HG03457 (cell line): ENCODE results near the gene USP26.
"Not testable (repeated sequence)": the region's sequence is repeated elsewhere in the genome, so short reads cannot be mapped to it uniquely, and the experiment has no call there.

Source experiments
- ATAC-seq: cut with Tn5 transposase; IDR thresholded peaks from one replicate; pipeline ENCODE4 v1.9.1; 2021; ENCODE audit warnings: moderate number of reproducible peaks; ENCODE audit not compliant: unreplicated experiment

USP26 gene

GRCh38 chrX:133097031-133097430 lies at the start of gene USP26:
TSS of gene USP26 (minus strand) at chrX:133097109. CDS start at chrX:133028220, 68,889 bp downstream.
- no peak for ATAC-seq

GRCh38 chrX:133134282-133134681 lies 37.4 kb upstream of the USP26 start:
- no peak for ATAC-seq

DNA sequence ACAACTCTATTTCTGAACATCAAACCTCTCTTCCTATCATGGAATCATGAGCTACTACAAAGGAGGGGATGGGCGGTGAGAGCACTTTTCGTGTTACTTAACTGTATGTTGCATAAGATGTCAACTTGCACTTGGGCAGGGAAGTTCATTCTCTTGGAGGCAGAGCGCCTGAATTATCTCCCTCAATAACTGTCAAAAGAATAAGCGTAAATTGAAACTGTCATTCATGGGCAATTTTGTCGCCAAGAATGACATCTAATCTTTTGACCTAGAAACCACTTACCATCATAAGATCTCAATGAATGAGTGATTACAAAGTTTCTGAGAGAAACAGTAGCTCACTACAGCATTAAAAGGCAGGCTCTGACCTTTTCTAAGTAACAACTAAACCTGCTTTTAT lies 23.5 kb upstream of the USP26 start:
- ATAC-seq = no peak

- ATAC-seq = no peak
These were observed 2.7 kb downstream of the USP26 start for GRCh38 chrX:133094098-133094731.

DNA sequence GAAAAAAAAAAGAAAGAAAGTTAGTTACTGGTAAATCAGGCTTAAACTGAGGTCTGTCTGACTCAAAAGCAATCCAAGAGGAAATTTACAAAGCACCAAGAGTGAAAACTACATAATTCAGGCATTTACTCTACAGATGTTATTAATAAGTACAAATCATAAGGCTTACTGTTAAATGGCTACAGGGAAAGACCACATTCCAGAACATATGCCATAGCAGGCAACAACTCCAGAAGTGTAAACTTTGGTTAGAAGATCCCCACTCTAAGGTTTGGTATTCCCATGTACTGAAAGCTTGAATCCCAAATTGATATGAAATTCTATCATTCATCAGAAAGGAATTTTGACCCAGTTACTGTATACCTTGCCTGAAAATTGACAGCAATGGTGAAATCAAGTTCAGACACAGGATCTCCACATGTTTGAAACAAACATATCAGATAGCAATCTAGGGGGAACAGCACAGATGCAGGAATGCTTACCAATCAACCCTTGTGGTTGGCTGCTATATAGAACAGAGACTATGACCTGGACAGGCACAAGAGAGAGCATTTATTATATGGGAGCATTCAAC lies 6.6 kb downstream of the USP26 start:
- ATAC-seq = no peak

DNA sequence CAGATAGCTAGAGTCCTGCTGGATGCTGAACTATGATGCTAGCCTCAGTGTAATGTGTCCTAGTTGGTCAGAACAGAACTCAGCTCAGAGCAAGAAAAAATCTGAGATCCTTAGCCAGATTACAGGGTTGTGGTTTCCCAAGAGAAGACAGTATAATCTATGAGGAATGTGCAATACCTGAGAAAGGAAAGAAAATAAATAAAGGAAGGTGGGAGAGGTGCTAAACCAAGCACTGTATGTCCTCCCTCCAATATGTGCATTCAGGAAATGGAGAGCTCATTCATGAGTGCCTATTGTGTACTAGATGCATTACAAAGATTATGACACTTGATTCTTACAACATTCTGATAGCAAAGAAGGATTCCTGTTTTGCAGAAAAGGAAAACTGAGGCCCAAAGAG lies 7.5 kb downstream of the USP26 start:
- no peak for ATAC-seq

- no peak for ATAC-seq
These were observed 11.1 kb downstream of the USP26 start for GRCh38 chrX:133085785-133086184.

DNA sequence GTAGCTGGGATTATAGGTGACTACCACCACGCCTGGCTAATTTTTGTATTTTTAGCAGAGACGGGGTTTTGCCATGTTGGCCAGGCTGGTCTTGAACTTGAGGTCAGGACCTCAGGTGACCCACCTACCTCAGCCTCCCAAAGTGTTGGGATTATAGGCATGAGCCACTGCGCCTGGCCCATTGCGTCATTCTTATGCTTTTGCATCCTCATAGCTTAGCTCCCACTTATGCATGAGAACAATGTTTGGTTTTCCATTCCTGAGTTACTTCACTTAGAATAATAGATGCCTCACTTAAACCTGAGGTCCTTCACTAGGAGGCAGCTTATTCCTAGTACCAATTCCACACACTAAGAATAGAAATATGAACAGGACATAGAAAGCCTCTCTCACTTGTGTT lies 11.9 kb downstream of the USP26 start:
- ATAC-seq = not testable (repeated sequence)

DNA sequence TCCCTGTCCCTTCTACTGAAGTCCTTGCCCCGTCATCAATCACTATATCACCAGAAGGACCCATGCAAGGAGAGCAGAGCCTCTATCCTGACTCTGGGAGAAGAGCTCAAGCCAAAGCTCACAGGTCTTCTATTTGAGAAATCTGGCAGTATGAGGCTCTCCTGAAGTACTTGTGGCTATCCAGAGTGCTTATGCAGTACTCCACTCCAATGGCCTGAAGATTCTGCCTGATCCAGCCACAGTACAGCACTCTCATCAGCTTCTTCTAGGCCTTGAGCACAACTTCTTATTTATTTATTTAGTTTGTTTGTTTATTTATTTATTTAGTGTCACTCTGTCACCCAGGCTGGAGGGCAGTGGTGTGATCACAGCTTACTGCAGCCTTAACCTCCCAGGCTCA lies 13.0 kb downstream of the USP26 start:
- ATAC-seq = no peak

GRCh38 chrX:133081990-133082389 lies 14.9 kb downstream of the USP26 start:
- ATAC-seq = no peak

DNA sequence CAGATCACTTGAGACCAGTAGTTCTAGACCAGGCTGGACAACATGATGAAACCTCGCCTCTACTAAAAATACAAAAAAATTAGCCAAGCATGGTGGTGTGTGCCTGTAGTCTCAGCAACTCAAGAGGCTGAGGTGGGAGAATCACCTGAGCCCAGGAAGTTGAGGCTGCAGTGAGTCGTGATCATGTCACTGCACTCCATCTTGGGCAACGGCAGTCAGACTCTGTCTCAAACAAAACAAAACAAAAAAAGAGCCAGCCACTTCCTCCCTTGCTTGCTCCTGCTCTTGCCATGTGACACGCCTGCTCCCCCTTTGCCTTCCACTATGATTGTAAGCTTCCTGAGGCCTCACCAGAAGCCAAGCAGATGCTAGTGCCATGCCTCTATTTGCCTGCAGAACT lies 19.1 kb downstream of the USP26 start:
- not testable (repeated sequence) for ATAC-seq

DNA sequence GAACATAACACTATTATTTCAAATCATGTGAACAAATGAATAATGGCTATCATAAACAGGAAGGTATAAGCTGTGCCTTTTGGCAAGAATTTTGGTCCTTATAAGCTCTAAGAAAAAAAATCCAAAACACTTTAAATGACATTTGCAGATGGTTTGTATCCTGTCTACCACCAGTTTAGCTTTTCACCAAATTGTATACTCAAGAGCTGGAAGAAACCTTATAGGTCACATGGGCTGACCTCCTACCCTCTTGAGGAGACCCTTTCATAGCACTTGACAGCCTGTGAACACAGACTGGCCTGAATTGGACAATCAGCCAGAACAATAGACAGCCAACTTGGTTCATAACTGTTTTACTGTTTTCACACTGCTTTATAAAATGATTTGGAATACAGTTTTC lies 24.3 kb downstream of the USP26 start:
- ATAC-seq = no peak

GRCh38 chrX:133068461-133068860 lies 28.4 kb downstream of the USP26 start:
- ATAC-seq = no peak

- no peak for ATAC-seq
These were observed 40.6 kb downstream of the USP26 start for GRCh38 chrX:133056341-133056740.

GRCh38 chrX:133054761-133055405 lies 42.0 kb downstream of the USP26 start:
- ATAC-seq = no peak

DNA sequence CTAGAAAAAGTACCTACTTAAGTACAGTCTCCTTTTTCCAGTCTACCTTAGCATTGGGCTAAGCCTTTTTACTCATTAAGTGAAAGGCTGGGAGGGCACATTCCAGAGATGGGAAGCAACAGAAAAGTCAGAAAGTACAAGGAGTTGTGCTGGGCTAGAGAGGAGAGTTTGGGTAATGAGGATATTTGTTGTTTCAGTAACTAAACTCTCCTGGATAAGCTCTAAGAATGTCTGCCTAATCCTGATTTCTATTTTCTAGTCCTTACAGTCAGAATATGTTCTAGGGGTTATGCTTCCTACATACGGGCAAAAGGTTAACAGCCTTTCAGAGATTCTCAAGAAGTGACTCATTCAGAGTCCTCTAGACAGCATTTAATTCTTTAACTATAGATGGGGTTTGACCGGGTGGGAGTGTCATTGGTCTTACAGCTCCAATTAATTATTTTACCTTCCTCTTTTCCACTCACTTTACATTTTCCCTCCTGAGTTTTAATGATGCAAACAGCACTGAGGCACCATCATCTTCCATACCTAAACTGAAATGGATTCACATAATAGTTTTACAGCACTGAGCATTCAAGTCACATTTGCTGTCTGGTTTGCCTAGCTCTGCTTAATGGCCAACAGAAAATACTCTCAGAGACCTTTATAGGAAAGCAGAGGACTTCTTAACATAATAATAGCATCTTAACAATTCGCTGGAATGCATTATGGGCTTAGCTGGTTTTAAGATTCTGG lies 42.9 kb downstream of the USP26 start:
- no peak for ATAC-seq

GRCh38 chrX:133048751-133049150 lies 48.2 kb downstream of the USP26 start:
- ATAC-seq = no peak

DNA sequence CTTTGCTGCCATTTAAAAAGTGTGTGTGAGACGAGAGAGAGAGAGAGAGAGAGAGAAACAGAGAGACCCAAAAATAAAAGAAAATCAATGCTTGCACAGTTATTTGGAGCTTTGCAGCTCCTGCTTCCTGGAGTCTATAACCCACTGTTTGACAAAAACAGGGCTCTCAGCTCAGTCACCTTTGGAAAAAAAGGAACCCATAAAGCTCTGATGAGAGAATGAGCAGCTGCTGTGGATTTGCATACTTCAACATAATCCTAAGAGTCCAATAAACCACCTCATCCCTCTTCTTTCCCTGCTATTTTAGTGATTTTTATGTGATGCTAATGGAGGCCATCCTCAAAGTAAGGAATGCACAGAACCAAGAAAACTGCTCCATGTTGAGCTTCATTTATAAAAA lies 50.3 kb downstream of the USP26 start:
- no peak for ATAC-seq

GRCh38 chrX:133045986-133046385 lies 50.9 kb downstream of the USP26 start:
- ATAC-seq = no peak

DNA sequence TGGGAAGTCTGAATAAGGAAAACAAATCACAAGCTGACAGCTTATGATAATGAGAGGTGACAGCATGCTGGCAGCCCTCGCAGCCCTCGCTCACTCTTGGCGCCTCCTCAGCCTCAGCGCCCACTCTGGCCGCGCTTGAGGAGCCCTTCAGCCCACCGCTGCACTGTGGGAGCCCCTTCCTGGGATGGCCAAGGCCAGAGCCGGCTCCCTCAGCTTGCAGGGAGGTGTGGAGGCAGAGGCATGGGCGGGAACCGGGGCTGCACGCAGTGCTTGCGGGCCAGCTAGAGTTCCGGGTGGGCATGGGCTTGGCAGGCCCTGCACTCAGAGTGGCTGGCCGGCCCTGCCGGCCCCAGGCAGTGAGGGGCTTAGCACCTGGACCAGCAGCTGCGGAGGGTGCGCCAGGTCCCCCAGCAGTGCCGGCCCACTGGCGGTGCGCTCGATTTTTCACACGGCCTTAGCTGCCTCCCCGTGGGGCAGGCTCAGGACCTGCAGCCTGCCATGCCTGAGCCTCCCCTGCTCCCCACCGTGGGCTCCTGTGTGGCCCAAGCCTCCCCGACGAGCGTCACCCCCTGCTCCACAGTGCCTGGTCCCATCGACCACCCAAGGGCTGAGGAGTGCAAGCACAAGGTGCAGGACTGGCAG lies 52.6 kb downstream of the USP26 start:
- not testable (repeated sequence) for ATAC-seq

DNA sequence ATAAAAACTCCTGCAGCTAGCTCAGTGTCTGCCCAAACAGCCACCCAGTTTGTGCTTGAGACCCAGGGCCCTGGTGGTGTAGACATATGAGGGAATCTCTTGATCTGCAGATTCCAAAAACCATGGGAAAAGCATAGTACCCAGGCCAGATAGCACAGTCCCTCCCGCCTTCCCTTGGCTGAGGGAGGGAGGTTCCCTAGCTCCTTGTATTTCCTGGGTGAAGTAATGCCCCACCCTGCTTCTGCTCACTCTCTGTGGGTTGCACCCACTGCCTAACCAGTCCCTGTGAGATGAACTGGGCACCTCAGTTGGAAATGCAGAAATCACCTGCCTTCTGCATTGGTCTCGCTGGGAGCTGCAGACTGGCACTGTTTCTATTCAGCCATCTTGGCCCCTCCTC lies 54.6 kb downstream of the USP26 start:
- no peak for ATAC-seq
